Fibroblast of skin of left quadriceps (primary cell): Measurements from ENCODE around the gene SLC7A5.
"Not testable (repeated sequence)": the region's sequence is repeated elsewhere in the genome, so short reads cannot be mapped to it uniquely, and the experiment has no call there.

Source experiments
- DNase-seq, 2 experiments: peaks; one replicate each; pipeline ENCODE4 v3.0.0-alpha.2; 2013; ENCODE audit warnings: low read depth in 2 of 2

The SLC7A5 gene

GRCh38 chr16:87888346-87888745, 19.0 kb upstream of the SLC7A5 start:
- DNase-seq: not testable (repeated sequence)

DNA sequence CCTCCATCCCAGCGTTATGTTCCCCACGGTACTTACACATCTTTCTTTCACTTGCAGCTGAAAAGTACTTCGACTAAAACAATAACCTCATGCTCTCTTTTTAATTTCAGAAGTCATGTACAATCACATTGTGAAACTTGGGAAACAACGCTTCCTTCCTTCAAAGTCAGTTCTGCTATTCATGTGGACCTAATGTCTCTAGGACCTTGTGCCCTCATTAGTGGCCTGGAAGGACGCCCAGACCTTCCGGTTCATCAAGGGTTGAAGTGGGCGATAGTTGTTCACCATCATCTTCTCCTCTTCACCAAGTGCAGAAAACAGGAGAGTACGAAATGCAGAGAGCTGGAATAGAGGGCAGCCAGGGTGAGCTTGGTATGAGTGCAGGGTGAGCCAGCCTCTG, 18.6 kb upstream of the SLC7A5 start:
- not testable (repeated sequence) for DNase-seq

DNA sequence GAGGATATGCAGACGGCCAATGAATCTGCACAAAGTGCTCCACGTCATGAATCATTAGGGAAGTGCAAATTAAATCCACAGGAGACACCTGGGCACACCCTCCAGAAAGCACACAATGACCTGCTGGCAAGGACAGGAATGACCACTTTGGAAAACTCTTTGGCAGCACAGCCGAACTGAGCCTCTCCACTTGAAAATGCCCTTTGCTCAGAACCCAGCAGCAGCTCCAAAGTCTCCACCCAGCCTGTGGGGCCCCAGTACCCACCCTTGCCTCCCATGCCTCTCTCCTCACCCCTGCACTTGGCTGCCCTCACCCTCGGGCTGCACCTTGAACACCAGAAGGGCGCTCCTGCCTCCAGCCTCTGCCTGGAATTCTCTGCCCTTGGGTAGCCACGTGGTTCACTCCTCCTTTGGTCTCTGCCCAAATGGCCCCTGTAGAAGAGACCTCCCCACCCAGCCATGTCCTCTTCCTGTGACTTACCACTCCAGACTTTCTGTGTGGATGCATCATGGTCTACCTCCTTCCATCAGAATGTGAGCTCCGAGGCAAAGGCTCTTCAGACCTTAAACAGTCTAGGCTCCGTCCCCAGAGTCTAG, 16.2 kb upstream of the SLC7A5 start:
- not testable (repeated sequence) for DNase-seq

GRCh38 chr16:87882436-87883019, 13.2 kb upstream of the SLC7A5 start:
- no peak for DNase-seq

DNA sequence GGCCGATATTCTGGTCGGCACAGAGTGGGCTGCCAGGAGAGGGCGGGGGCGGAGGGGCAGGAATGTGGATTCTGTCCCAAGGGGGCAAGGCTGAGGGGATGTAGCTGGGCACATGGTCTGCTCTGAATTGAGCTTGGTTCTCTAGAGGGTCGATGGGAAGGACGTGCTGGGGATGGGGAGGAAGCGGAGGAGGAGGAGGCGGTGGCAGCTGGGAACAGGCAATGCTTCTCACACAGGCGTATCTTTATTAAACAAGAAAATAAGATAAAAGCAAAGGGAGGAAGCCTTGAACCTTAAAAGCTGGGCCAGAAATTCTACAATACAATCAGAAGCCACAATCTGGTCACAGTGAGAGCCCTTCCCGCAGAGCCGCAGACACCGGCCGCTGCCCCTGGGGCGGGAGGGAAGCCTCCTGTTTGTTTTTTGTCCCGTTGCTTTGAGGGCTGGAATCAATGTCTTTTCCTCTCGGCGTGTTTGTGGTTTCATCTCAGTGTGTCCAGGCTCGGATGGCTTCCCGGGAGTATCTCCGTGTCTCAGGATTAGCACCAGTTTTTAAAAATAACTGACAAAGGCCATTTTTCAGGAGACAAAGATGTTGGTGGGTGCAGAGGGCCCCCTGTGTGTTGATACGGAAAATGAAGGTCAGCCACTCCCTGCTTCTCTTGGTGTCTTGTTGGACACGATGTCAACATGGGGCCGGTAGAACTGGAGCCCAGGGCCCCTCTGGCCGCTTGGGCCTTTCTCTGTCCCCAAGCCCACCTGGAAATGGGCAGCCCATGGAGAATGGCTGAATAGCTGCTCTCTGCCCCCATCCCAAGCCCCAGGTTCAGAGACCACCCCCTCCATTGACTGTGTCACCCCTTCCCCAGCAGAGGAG, 12.3 kb upstream of the SLC7A5 start:
- DNase-seq: no peak

DNA sequence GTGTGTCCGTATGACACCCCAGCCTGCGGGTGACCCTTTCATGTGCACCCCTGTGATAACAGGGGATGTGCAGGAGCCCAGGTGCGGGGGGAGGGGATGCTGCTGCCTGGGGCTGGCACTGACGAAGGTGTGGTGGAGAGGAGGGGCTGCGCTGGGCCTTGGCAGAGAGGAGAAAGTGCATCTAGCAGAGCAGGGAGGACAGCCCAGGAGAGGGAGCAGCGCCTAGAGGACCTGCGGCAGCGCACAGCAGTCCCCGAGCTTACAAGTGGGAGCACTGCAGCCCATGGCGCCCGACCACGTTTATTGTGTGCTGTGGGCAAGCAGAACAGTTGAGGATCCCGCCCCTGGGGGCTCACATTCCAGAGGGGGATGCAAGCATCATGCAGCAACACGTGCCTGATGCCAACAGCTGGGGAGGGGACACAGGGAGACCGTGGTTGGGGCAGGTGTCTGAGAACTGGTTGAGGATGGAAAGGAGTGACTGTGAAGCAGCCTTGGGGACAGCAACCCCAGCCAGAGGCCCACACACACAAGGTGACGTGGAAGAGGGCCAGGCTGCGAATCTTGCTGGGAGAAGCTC, 10.9 kb upstream of the SLC7A5 start:
- DNase-seq: no peak

- not testable (repeated sequence) for DNase-seq
Observed at GRCh38 chr16:87879411-87880013, 10.2 kb upstream of the SLC7A5 start.

GRCh38 chr16:87878704-87879103, 9.4 kb upstream of the SLC7A5 start:
- no peak for DNase-seq

- DNase-seq: no peak
Observed at GRCh38 chr16:87877942-87878507, 8.7 kb upstream of the SLC7A5 start.

DNA sequence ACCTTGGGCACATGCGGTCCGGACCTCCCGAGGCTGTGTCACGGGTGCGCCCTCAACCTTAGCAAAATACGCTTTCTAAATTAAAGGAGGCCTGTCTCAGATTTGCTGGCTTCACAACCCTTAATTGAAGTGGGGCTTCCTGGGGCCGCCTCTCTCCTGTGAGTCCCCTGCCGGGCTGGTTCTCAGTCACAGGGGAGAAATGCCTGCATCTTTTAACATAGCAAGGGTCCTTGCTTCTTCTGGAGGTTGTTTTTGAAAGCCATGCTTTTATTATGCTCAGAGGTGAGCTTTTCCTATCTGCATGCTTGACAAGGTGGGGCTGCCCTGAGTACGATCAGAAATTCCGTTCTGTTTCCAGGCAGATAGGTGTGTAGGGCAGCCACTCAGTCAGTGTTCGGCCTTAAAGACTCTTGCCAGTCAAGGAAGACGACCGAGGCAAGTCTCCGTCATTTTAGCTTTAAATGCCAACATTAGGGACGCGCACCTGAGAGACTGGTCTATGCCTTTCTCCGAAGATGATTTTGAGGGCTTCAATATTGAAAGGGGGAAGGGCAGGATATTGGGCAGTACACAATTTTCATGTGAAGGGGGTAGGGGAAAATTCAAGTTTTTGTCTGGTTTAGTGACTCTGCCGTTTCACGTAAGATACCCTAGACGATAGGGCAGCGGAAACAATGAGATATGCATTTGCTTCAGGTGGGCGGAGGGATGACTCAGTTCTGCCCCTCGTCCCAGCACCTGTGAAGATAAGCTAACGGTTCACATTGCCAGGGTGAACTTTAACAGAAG, 5.5 kb upstream of the SLC7A5 start:
- DNase-seq: no peak

GRCh38 chr16:87870418-87871291, 1.3 kb upstream of the SLC7A5 start:
- peak; percentile 63 to 65 for DNase-seq

DNA sequence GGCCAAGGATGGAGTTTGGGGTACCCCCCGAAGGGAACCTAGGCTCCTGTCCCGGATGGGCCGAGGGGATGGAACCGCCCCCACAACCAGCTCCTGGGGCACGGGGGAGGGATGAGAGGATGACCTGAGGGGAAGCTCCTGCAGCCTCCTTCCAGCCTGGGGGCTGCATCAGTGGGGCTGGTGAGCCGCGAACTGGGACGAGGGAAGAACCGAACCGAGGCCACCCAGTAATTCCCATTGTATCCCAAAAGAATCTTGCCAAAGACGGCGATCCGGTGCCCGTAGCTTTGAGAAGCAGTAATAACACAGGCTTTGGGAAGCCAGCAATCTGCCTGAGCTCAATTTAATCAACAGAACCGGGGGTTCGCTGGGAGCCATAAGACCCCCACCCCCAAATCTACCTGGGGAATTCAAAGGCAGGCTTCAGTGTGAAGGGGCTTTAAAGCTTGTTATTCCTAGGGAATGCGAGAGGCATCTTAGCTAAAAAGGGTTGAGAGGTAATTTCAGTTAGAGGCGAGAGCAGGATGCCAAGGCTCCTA, 641 bp upstream of the SLC7A5 start:
- DNase-seq: not testable (repeated sequence)

DNA sequence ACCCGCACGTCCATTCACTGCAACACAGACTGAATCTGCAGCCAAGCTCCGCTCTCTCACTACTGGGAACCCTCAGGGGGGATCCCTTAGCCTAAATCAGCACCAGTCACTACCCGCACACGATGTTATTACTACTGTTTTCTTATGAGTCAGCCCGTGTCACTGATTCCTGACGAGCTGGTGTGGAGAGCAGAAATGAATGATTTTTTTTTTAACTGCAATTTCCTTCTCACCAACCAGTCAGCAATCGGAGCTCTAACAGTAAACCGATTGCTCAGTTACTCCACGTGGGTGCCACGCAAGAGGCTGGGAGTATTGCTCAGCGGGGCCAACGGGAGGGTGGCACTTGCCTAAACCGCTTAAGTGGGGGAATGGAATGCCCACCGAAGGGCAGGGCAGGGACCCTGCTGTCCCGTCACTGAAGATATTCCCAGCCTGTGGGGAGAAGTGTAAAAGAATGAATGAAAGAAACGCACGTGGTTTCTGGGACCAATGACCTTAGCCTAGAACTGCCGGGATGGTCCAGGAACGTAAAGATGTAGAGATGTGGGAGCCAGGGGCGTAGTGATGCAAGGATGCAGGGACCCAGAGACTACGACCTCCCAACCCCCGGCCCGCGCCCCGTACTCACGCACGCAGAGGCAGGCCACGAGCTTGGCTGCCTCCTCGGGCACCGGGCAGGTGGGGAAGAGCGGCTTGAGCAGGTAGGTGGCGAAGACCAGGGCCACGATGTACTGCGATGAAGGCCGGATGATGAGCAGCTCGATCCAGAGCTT, 865 bp downstream of the SLC7A5 start:
- peak; percentile 50 to 60 for DNase-seq

GRCh38 chr16:87865902-87866555, 3.3 kb downstream of the SLC7A5 start:
- not testable (repeated sequence) for DNase-seq

DNA sequence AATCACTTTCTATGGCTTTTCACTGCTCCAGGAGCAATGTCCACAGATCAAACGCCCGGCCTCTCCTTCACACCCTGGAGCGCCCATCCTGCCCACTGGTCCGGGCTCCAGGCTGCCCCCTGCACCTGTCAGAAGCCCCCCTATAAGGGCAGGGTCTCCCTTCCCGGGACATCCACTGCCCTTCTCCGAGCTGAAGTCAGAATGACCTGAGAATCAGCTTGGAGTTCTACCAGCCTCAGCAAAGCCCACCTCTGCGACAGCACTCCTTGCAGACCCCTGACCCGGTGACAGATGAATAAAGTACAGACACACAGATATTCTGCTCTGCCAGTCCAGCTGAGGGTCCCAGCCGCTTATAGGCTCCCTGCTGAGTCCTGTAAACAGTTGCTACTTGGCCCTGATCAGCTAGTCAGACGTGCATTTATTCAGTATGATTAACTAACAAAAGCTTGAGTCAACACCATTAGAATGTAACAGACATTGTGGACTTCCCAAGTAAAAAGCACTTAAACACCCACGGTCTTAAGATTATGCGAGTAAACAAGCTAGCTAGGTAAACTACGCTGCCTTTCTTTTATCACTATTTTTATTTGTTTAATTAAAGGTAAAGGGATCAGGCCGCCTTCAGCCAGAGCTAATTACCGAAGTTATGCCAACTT, 4.8 kb downstream of the SLC7A5 start:
- no peak for DNase-seq

GRCh38 chr16:87863327-87863635, 6.0 kb downstream of the SLC7A5 start:
- not testable (repeated sequence) for DNase-seq

- not testable (repeated sequence) for DNase-seq
Observed at GRCh38 chr16:87862597-87863326, 6.5 kb downstream of the SLC7A5 start.
